Endothelial cell of umbilical vein (primary cell): ENCODE measurements around the gene SPP2. TPM values are rescaled to one million over a fixed set of nuclear protein-coding genes. Genes with fewer than 3 reads are reported as not detected.

Experiments used
- BruUV-seq: library from RNA; stranded (reverse); fragments of 400-500 nt; replicated peaks from 2 replicates; lab custom pipeline; 2021; lab: Mats Ljungman, UMichigan
- CTCF ChIA-PET: fragments of 300-600, 350-600 bp; sonication (Branson Sonifier 250); formaldehyde crosslinking; loops from one replicate; lab custom pipeline; 2021; ENCODE audit warnings: antibody characterized with exemption, inconsistent platforms; lab: Charles Lee
- POLR2A ChIA-PET: fragments of 300-600, 350-600 bp; sonication (Branson Sonifier 250); formaldehyde crosslinking; loops from one replicate; lab custom pipeline; 2021; ENCODE audit warnings: antibody characterized with exemption, inconsistent platforms; lab: Charles Lee
- DNase-seq: peaks from one replicate; pipeline ENCODE4 v3.0.0-alpha.2; 2011; ENCODE audit warnings: low read depth, low spot score
- FAIRE-seq: peaks from 2 replicates; lab custom pipeline; 2011; peaks lifted over from hg19 to GRCh38; lab: Jason Lieb, UNC
- H2AFZ ChIP-seq: 2 replicates; pipeline ENCODE4 v1.6.0; 2012; ENCODE audit warnings: low read depth, low read length, control low read depth, inconsistent platforms
- H3K27ac ChIP-seq: 2 replicates; pipeline ENCODE4 v1.5.1; 2011; ENCODE audit warnings: low read depth, mild to moderate bottlenecking, control low read depth, low read length, moderate library complexity; ENCODE audit not compliant: insufficient read depth
- H3K27me3 ChIP-seq, 2 experiments: 2 replicates each; pipeline versions ENCODE4 v1.6.0 to v1.6.1; 2011; ENCODE audit warnings: low read length in 2 of 2, mixed read lengths in 1 of 2; ENCODE audit not compliant: control insufficient read depth in 2 of 2, insufficient read depth in 2 of 2
- H3K36me3 ChIP-seq, 2 experiments: 2 replicates in 1 of 2; 3 replicates in 1 of 2; pipeline ENCODE4 v1.5.1; 2011; ENCODE audit warnings: low read length in 2 of 2, mild to moderate bottlenecking in 1 of 2, moderate library complexity in 1 of 2; ENCODE audit not compliant: control insufficient read depth in 2 of 2, insufficient read depth in 2 of 2; ENCODE audit errors: extremely low read depth in 1 of 2
- H3K4me1 ChIP-seq: 3 replicates; pipeline ENCODE4 v1.5.1; 2011; ENCODE audit warnings: mild to moderate bottlenecking, low read length; ENCODE audit not compliant: control insufficient read depth, insufficient read depth; ENCODE audit errors: extremely low read depth
- H3K4me2 ChIP-seq: 2 replicates; pipeline ENCODE4 v1.6.1; 2011; ENCODE audit warnings: low read length, control low read depth, mixed read lengths; ENCODE audit not compliant: insufficient read depth
- H3K4me3 ChIP-seq, 3 experiments: fragments of 200-600 bp in 1 of 3; sonication (generic), shearing (Covaris generic) in 1 of 3; replicated peaks in 1 of 3; 2 replicates each; pipeline ENCODE4 v1.5.1; 2011 to 2016; ENCODE audit warnings: control low read depth in 3 of 3, low read length in 3 of 3, mild to moderate bottlenecking in 2 of 3, inconsistent platforms in 1 of 3, low read depth in 1 of 3, moderate library complexity in 1 of 3; ENCODE audit not compliant: insufficient read depth in 1 of 3
- H3K79me2 ChIP-seq: 2 replicates; pipeline ENCODE4 v1.6.0; 2012; ENCODE audit warnings: low read length, inconsistent platforms; ENCODE audit not compliant: control insufficient read depth, insufficient read depth
- H3K9ac ChIP-seq: replicated peaks from 2 replicates; pipeline ENCODE3; 2011; ENCODE audit warnings: low read length, control low read depth; ENCODE audit not compliant: insufficient read depth; ENCODE audit errors: extremely low read depth
- H3K9me1 ChIP-seq: replicated peaks from 3 replicates; pipeline ENCODE4 v1.6.0; 2011; ENCODE audit warnings: mild to moderate bottlenecking, low read length; ENCODE audit not compliant: control insufficient read depth, insufficient read depth; ENCODE audit errors: extremely low read depth
- H3K9me3 ChIP-seq: replicated peaks from 2 replicates; pipeline ENCODE4 v1.5.1; 2012; ENCODE audit warnings: low read length, inconsistent platforms; ENCODE audit not compliant: control insufficient read depth, insufficient read depth
- H4K20me1 ChIP-seq: replicated peaks from 2 replicates; pipeline ENCODE3; 2011; ENCODE audit warnings: mild to moderate bottlenecking, low read length; ENCODE audit not compliant: control insufficient read depth, insufficient read depth; ENCODE audit errors: extremely low read depth
- EZH2 ChIP-seq: IDR thresholded peaks from 2 replicates; pipeline ENCODE4 v1.6.1; 2012; ENCODE audit warnings: borderline replicate concordance, low read depth, mild to moderate bottlenecking, moderate library complexity, low read length, inconsistent platforms; ENCODE audit not compliant: severe bottlenecking
- FOS ChIP-seq: IDR thresholded peaks from 2 replicates; pipeline ENCODE4 v1.6.1; 2011; ENCODE audit warnings: mild to moderate bottlenecking, low read length, moderate library complexity, borderline replicate concordance; ENCODE audit not compliant: insufficient read depth
- GATA2 ChIP-seq: IDR thresholded peaks from 2 replicates; pipeline ENCODE4 v1.7.0; 2011; ENCODE audit warnings: low read depth, mild to moderate bottlenecking, moderate library complexity, mixed read lengths, low read length; ENCODE audit not compliant: insufficient read length, insufficient read depth
- JUN ChIP-seq: IDR thresholded peaks from 2 replicates; pipeline ENCODE4 v1.6.1; 2011; ENCODE audit warnings: borderline replicate concordance, low read depth; ENCODE audit not compliant: insufficient read length, insufficient read depth
- MYC ChIP-seq: IDR thresholded peaks from one replicate; pipeline ENCODE4 v1.6.1; 2011; ENCODE audit warnings: mild to moderate bottlenecking, low read depth, low read length
- POLR2A ChIP-seq: IDR thresholded peaks from 2 replicates; pipeline ENCODE4 v1.6.1; 2012; ENCODE audit warnings: low read depth, mild to moderate bottlenecking, control low read depth, low read length
- POLR2AphosphoS5 ChIP-seq: IDR thresholded peaks from 2 replicates; pipeline ENCODE4 v1.6.1; 2012; ENCODE audit warnings: low read depth, mild to moderate bottlenecking, control low read depth, low read length, moderate library complexity; ENCODE audit not compliant: insufficient read depth
- dilution Hi-C: fragments of 300-500 bp; cut with MboI; formaldehyde crosslinking; loops from one replicate; pipeline ENCODE4 v1.15.0; 2019; ENCODE audit warnings: low sequenced_read_pairs; ENCODE audit not compliant: extremely low pct_ligation_motif_present
- intact Hi-C: fragments of 100-400 bp; cut with micrococcal nuclease; formaldehyde crosslinking; loops from one replicate; pipeline ENCODE4 v1.10.0; 2022
- polyA plus RNA-seq, 4 experiments: library from polyadenylated mRNA; depleted of rRNA in 3 of 4; stranded (reverse) in 3 of 4; unstranded in 1 of 4; fragments of >200 nt; gene quantifications; 2 replicates each; pipeline versions ENCODE4 v1.2.1 to v1.2.3, GENCODE V29; 2011 to 2012; ENCODE audit warnings: missing spikeins in 1 of 4
- total RNA-seq: library from RNA; stranded (reverse); gene quantifications from 2 replicates; pipeline ENCODE4 v1.2.3, GENCODE V29; 2021
- TF ChIP-seq, protein P1 (sequence below), 2 donors: IDR thresholded peaks; 1 replicate in 1 of 2; 2 replicates in 1 of 2; pipeline ENCODE4 v1.5.1; 2011; ENCODE audit warnings: low read length in 2 of 2, mild to moderate bottlenecking in 2 of 2, moderate library complexity in 2 of 2, control low read depth in 1 of 2, inconsistent platforms in 1 of 2, low read depth in 1 of 2; ENCODE audit not compliant: insufficient read depth in 1 of 2; ENCODE audit errors: extremely low read depth in 1 of 2
- TF ChIP-seq, protein P2 (sequence below): IDR thresholded peaks from 2 replicates; pipeline ENCODE4 v1.6.1; 2011; ENCODE audit not compliant: insufficient read depth, insufficient read length

The SPP2 gene
- total and polyA plus RNA-seq, 2 donors (not counting 3 experiments of a cell fraction or from before 2014, with no cell fraction given) = not detected

DNA sequence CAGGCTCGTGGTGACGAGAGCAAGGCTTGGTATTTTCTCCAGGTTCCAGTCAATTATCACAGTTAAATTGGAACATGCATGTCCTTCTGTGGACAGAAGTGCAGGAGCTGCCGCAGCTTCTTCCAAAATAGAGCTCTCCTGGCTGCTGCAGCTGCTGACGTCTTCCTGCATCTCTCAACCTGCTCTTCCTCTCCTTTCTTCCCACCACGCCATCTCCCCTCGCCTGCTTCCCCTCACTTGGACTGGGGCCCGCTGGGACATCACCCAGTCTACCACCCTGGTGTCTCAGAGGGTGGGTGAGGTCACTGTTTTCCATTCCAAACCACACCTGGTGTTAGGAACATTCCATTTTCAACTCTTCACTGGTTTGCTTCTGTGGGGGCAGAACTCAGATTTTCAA is 41.4 kb downstream of the SPP2 start:
- no peak for FAIRE-seq
- Histone ChIP-seq H3K36me3 (no peaks in the 10 kb centered on the region), H3K27ac (no peak overlapping the region), H3K9ac (no peak overlapping the region), H3K4me1 (peaks cover 11% of the 10 kb centered on the region), H3K79me2 (no peaks in the 10 kb centered on the region), H3K9me1 (no peaks in the 10 kb centered on the region), H3K4me3 (no peak overlapping the region), H3K27me3 (no peaks in the 10 kb centered on the region), H3K4me2 (peak overlapping the region; percentile 3), H4K20me1 (no peaks in the 10 kb centered on the region), H2AFZ (peak overlapping the region; percentile 9), H3K9me3 (no peaks in the 10 kb centered on the region)
- POLR2A ChIA-PET = no interaction called here
- no peak for DNase-seq
- dilution Hi-C loops = no loop called here
- no peak for TF ChIP-seq POLR2AphosphoS5
- TF ChIP-seq, protein P1, sequence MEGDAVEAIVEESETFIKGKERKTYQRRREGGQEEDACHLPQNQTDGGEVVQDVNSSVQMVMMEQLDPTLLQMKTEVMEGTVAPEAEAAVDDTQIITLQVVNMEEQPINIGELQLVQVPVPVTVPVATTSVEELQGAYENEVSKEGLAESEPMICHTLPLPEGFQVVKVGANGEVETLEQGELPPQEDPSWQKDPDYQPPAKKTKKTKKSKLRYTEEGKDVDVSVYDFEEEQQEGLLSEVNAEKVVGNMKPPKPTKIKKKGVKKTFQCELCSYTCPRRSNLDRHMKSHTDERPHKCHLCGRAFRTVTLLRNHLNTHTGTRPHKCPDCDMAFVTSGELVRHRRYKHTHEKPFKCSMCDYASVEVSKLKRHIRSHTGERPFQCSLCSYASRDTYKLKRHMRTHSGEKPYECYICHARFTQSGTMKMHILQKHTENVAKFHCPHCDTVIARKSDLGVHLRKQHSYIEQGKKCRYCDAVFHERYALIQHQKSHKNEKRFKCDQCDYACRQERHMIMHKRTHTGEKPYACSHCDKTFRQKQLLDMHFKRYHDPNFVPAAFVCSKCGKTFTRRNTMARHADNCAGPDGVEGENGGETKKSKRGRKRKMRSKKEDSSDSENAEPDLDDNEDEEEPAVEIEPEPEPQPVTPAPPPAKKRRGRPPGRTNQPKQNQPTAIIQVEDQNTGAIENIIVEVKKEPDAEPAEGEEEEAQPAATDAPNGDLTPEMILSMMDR (IDR thresholded peaks at IDR 0.05; ENCODE audit: extremely low read depth in 1 of 2, insufficient read depth in 1 of 2, low read depth in 1 of 2, low read length in 2 of 2) = no peak
- TF ChIP-seq, protein P2, sequence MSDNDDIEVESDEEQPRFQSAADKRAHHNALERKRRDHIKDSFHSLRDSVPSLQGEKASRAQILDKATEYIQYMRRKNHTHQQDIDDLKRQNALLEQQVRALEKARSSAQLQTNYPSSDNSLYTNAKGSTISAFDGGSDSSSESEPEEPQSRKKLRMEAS = no peak
- TF ChIP-seq POLR2A = no peak
- no peak for TF ChIP-seq JUN
- BruUV-seq = no TSS peak
- CTCF ChIA-PET = interaction anchor here (0.7 to 1.8 kb wide), 7 partner anchors 10 to 1025 kb away, joined by 3 to 6 read pairs (median 4); no protein-coding TSS in a partner anchor
- intact Hi-C loops = no loop called here

- POLR2A ChIA-PET = no interaction called here
- TF ChIP-seq JUN = no peak
- no peak for TF ChIP-seq GATA2
- no peak for TF ChIP-seq MYC
- TF ChIP-seq EZH2 = no peak
- no peak for TF ChIP-seq FOS
- TF ChIP-seq, protein P2 = no peak
- TF ChIP-seq POLR2A = no peak
- TF ChIP-seq, protein P1 (IDR thresholded peaks at IDR 0.05; ENCODE audit: extremely low read depth in 1 of 2, insufficient read depth in 1 of 2, low read depth in 1 of 2, low read length in 2 of 2) = no peak
- no peak for TF ChIP-seq POLR2AphosphoS5
Observed at GRCh38 chr2:234092344-234092743, 41.8 kb downstream of the SPP2 start.

More at GRCh38 chr2:234092344-234092743, 41.8 kb downstream of the SPP2 start:
- H3K9ac ChIP-seq = no peak overlapping the region
- H3K27me3 ChIP-seq = no peaks in the 10 kb centered on the region
- intact Hi-C loops (no loop called here), dilution Hi-C loops (no loop called here)
- H3K4me3 ChIP-seq = no peak overlapping the region
- no TSS peak for BruUV-seq
- H3K9me3 ChIP-seq = no peaks in the 10 kb centered on the region
- H3K27ac ChIP-seq = no peak overlapping the region
- H3K9me1 ChIP-seq = no peaks in the 10 kb centered on the region
- H3K4me2 ChIP-seq = no peak overlapping the region
- CTCF ChIA-PET = interaction anchor here (0.9 to 1.7 kb wide), 4 partner anchors 26 to 1025 kb away, joined by 4 to 6 read pairs (median 4); no protein-coding TSS in a partner anchor
- H3K36me3 ChIP-seq = no peaks in the 10 kb centered on the region
- DNase-seq (no peak), FAIRE-seq (no peak)
- no peak overlapping the region for H2AFZ ChIP-seq
- H3K79me2 ChIP-seq = no peaks in the 10 kb centered on the region
- no peaks in the 10 kb centered on the region for H4K20me1 ChIP-seq
- H3K4me1 ChIP-seq = peaks cover 11% of the 10 kb centered on the region
